GM23248 (cell line): ENCODE measurements around the gene IFNE. TPM values are rescaled to one million over a fixed set of nuclear protein-coding genes. Genes with fewer than 3 reads are reported as not detected.
A peak's percentile ranks its signal among the peaks of the same experiment; 100 is the strongest.

ENCODE experiments used
- DNase-seq: peaks from one replicate; pipeline ENCODE4 v3.0.0-alpha.2; 2015
- H2AFZ ChIP-seq: fragments of 200-600 bp; sonication (generic); 2 replicates; pipeline ENCODE4 v1.6.1; 2016; ENCODE audit warnings: antibody characterized with exemption
- H3F3A ChIP-seq: fragments of 200-600 bp; sonication (generic); 2 replicates; pipeline ENCODE4 v1.6.1; 2016; ENCODE audit warnings: mild to moderate bottlenecking, antibody characterized with exemption, mixed run types; ENCODE audit not compliant: insufficient read depth
- H3K27ac ChIP-seq: fragments of 200-600 bp; sonication (generic); 2 replicates; pipeline ENCODE4 v1.5.1; 2016; ENCODE audit warnings: mild to moderate bottlenecking
- H3K27me3 ChIP-seq: fragments of 200-600 bp; sonication (generic); replicated peaks from 2 replicates; pipeline ENCODE4 v1.6.1; 2016; ENCODE audit warnings: mild to moderate bottlenecking; ENCODE audit not compliant: insufficient read depth
- H3K36me3 ChIP-seq: fragments of 200-600 bp; sonication (generic); 2 replicates; pipeline ENCODE4 v1.6.1; 2016; ENCODE audit warnings: low read depth, mild to moderate bottlenecking
- H3K4me1 ChIP-seq: fragments of 200-600 bp; sonication (generic); 2 replicates; pipeline ENCODE4 v1.6.1; 2016; ENCODE audit warnings: mild to moderate bottlenecking; ENCODE audit not compliant: insufficient read depth
- H3K4me2 ChIP-seq: fragments of 200-600 bp; sonication (generic); one replicate; pipeline ENCODE4 v1.6.1; 2016; ENCODE audit warnings: mild to moderate bottlenecking; ENCODE audit not compliant: unreplicated experiment
- H3K4me3 ChIP-seq: fragments of 200-600 bp; sonication (generic); 2 replicates; pipeline ENCODE4 v1.5.1; 2016; ENCODE audit warnings: mild to moderate bottlenecking
- H3K79me2 ChIP-seq: fragments of 200-600 bp; sonication (generic); 2 replicates; pipeline ENCODE4 v1.6.1; 2016; ENCODE audit warnings: mild to moderate bottlenecking; ENCODE audit not compliant: insufficient read depth
- H3K9ac ChIP-seq: fragments of 200-600 bp; sonication (generic); 2 replicates; pipeline ENCODE4 v1.6.1; 2016; ENCODE audit warnings: mild to moderate bottlenecking
- H3K9me2 ChIP-seq: fragments of 200-600 bp; sonication (generic); 2 replicates; pipeline ENCODE4 v1.6.1; 2016; ENCODE audit warnings: mixed run types, mild to moderate bottlenecking, moderate library complexity; ENCODE audit not compliant: insufficient read depth
- H3K9me3 ChIP-seq: fragments of 200-600 bp; sonication (generic); one replicate; pipeline ENCODE4 v1.6.1; 2017; ENCODE audit warnings: low read depth
- H4K20me1 ChIP-seq: fragments of 200-600 bp; sonication (generic); 2 replicates; pipeline ENCODE4 v1.6.0; 2016; ENCODE audit not compliant: insufficient read depth
- EZH2 ChIP-seq: fragments of 200-600 bp; sonication (generic); IDR thresholded peaks from 2 replicates; pipeline ENCODE4 v1.6.1; 2018; ENCODE audit warnings: antibody characterized with exemption, mild to moderate bottlenecking; ENCODE audit not compliant: insufficient read depth, poor library complexity, severe bottlenecking
- EZH2phosphoT487 ChIP-seq: fragments of 200-600 bp; sonication (generic); IDR thresholded peaks from 2 replicates; pipeline ENCODE4 v1.6.1; 2018; ENCODE audit warnings: antibody characterized with exemption, moderate library complexity, mild to moderate bottlenecking, low read depth; ENCODE audit not compliant: insufficient read depth
- WGBS, 2 experiments: methylation state at CpG; one replicate each; pipeline ENCODE4 v1.1.6; 2015 to 2017; ENCODE audit warnings: low lambda C conversion rate in 2 of 2, low coverage in 1 of 2; ENCODE audit errors: missing lambda C conversion rate in 2 of 2; 5-methylcytosine and 5-hydroxymethylcytosine counted together
- in situ Hi-C: fragments of 300-500 bp; cut with MboI; formaldehyde crosslinking; loops from 2 replicates; pipeline ENCODE4 v1.15.0; 2020
- polyA plus RNA-seq: library from polyadenylated mRNA; unstranded; fragments of >200 nt; fragmentation: Nextera tagmentation; extraction: Ambion mirVana; gene quantifications from 2 replicates; pipeline ENCODE4 v1.2.1, GENCODE V29; 2016
- total RNA-seq: library from RNA; depleted of rRNA; stranded (reverse); fragments of >200 nt; shearing (Covaris generic); gene quantifications from 2 replicates; pipeline ENCODE4 v1.2.3, GENCODE V29; 2014

Gene IFNE
- total and polyA plus RNA-seq, 2 experiments from 2014 or later, result 1.3 to 1.8 TPM

DNA sequence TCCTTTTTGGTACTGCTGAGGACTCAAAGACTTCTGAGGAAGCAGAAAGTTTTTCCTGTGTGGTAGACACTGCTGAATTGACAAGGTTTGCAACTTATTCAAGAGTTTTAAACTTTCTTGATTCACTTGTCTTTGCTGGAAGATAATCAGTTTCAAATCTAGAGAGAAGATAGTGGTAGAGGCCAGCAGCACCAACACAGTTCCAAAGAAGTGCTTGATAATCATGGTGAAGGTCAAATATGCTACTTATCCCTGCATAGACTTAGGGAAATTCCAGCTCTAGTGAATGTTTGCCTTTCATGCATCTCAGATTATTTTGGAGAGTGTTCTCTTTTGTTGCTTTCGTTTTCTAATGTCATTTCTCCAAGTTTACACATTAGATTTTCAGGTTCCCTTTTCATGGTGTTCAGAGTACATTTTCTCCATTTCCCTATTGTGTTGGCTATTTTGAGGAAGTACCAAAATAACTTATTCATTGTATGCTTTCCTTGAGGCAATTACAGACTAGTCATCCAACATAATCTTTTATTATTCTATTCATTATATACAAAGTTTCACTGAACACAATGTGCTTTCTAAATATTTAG, 550 bp downstream of the IFNE start:
- Histone ChIP-seq H3K4me1 (peaks cover 10% of the 10 kb centered on the region), H3K9ac (no peak overlapping the region), H3K27me3 (no peaks in the 10 kb centered on the region), H3K27ac (0 out of 2 replicates have a peak overlapping the region, but pooled peaks have one; percentile 1), H3F3A (peaks cover 94% of the 10 kb centered on the region), H3K9me3 (no peaks in the 10 kb centered on the region), H3K4me3 (no peak overlapping the region), H3K9me2 (no peaks in the 10 kb centered on the region), H3K79me2 (peaks cover 56% of the 10 kb centered on the region), H2AFZ (no peak overlapping the region), H4K20me1 (no peaks in the 10 kb centered on the region), H3K4me2 (no peak overlapping the region), H3K36me3 (peaks cover 46% of the 10 kb centered on the region)
- in situ Hi-C loops, result no loop called here
- DNase-seq, result no peak
- WGBS, 2 experiments, result 88 to 93% methylated on average over 1 of the region's 1 CpG
- TF ChIP-seq EZH2phosphoT487, result no peak
- no peak for TF ChIP-seq EZH2

DNA sequence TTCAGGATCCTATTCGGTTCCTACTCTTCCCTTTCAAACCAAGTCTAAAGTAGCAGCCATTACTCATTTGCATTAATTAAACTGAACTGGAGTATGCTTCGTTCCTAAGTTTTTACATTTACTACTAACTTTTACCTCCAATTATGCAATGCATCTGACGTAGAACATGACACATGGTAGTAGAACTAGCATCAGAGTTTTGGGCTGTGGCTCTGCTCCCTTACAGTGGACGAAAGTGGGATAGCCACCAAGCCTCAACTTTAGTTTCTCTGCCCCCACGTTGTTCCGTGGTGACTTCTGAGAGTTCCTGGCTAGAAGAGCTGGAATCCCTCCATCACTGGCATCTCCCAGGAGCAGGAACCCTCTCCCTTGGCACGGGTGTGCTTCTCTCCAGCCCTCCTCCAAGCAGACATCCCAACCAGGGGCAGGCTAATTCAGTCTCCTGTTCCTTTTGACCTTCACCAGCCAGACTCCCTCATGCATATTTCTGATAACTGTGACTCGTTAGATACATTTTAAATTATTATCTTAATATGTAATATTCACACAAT, 2.9 kb downstream of the IFNE start:
- H3K9ac ChIP-seq, result no peak overlapping the region
- H3K4me3 ChIP-seq, result no peak overlapping the region
- no peaks in the 10 kb centered on the region for H3K9me3 ChIP-seq
- H3F3A ChIP-seq, result peaks cover 94% of the 10 kb centered on the region
- WGBS, 2 experiments, result 78 to 79% methylated on average over 8 of the region's 8 CpGs
- H4K20me1 ChIP-seq, result no peaks in the 10 kb centered on the region
- in situ Hi-C loops, result no loop called here
- H3K9me2 ChIP-seq, result no peaks in the 10 kb centered on the region
- H3K4me2 ChIP-seq, result no peak overlapping the region
- peaks cover 10% of the 10 kb centered on the region for H3K4me1 ChIP-seq
- peak; percentile 52 for DNase-seq
- no peak for TF ChIP-seq EZH2phosphoT487
- TF ChIP-seq EZH2, result no peak
- no peak overlapping the region for H2AFZ ChIP-seq
- H3K36me3 ChIP-seq, result peaks cover 56% of the 10 kb centered on the region
- no peaks in the 10 kb centered on the region for H3K27me3 ChIP-seq
- H3K27ac ChIP-seq, result peak overlapping the region; percentile 18
- peaks cover 34% of the 10 kb centered on the region for H3K79me2 ChIP-seq

DNA sequence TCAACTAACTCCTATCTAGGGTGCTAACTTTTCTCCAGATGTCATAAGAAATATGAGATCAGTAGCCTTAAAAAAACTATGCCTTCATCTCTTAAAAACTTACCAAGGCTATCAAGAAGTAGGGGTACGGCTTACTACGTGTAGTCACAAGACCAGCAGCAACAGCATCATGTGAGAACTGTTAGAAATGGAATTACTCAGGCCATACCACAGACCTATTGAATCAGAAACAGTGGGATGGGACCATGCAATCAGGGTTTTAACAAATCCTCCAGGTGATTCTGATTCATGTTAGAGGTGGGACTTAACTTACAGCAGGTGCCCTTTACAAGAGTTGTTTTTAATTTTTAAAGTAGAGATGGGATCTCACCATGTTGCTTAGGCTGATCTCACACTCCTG, 4.6 kb downstream of the IFNE start:
- no peaks in the 10 kb centered on the region for H4K20me1 ChIP-seq
- H3K27ac ChIP-seq, result 0 out of 2 replicates have a peak overlapping the region, but pooled peaks have one; percentile 13
- no peaks in the 10 kb centered on the region for H3K9me2 ChIP-seq
- no peak for DNase-seq
- no peak overlapping the region for H3K4me2 ChIP-seq
- peaks cover 18% of the 10 kb centered on the region for H3K79me2 ChIP-seq
- peaks cover 95% of the 10 kb centered on the region for H3F3A ChIP-seq
- H3K9me3 ChIP-seq, result no peaks in the 10 kb centered on the region
- H3K4me1 ChIP-seq, result peaks cover 7% of the 10 kb centered on the region; the same call in 1 of the 2 replicates
- no peak overlapping the region for H3K9ac ChIP-seq
- no peaks in the 10 kb centered on the region for H3K27me3 ChIP-seq
- H3K36me3 ChIP-seq, result peaks cover 64% of the 10 kb centered on the region
- no peak overlapping the region for H3K4me3 ChIP-seq
- in situ Hi-C loops, result no loop called here
- no peak overlapping the region for H2AFZ ChIP-seq
- TF ChIP-seq EZH2 (no peak), EZH2phosphoT487 (no peak)
- WGBS, 2 experiments, result 90 to 97% methylated on average over 2 of the region's 2 CpGs

DNA sequence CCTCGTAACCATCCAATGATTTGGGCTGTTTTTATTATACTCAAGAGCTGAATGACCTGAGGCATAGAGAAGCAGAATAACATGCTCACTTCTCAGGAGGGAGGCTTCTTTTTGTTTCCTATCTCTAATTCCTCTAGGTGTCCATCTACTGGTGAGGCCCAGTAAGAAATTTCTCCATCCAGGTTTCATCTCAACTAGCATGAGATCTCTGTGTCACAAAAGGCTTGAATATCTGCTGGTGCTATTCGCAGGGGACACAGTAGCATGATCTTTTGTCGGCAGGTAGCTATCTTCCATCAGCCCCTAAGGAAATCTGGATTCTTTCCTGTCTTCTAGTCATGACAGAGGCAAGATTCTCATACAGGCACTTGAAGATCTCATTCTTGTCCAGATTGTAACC, 8.9 kb downstream of the IFNE start:
- no peaks in the 10 kb centered on the region for H3K9me3 ChIP-seq
- H4K20me1 ChIP-seq, result no peaks in the 10 kb centered on the region
- H3K9me2 ChIP-seq, result no peaks in the 10 kb centered on the region
- DNase-seq, result peak; percentile 29
- H3K4me1 ChIP-seq, result no peaks in the 10 kb centered on the region
- H3F3A ChIP-seq, result peaks cover 94% of the 10 kb centered on the region
- 97 to 99% methylated on average over 3 of the region's 3 CpGs for WGBS, 2 experiments
- H2AFZ ChIP-seq, result no peak overlapping the region
- H3K9ac ChIP-seq, result no peak overlapping the region
- H3K27ac ChIP-seq, result peak overlapping the region; percentile 15; the same call in 1 of the 2 replicates
- no peak overlapping the region for H3K4me3 ChIP-seq
- in situ Hi-C loops, result no loop called here
- TF ChIP-seq EZH2 (no peak), EZH2phosphoT487 (no peak)
- peaks cover 6% of the 10 kb centered on the region; the same call in 1 of the 2 replicates for H3K79me2 ChIP-seq
- no peak overlapping the region for H3K4me2 ChIP-seq
- H3K27me3 ChIP-seq, result no peaks in the 10 kb centered on the region
- peaks cover 76% of the 10 kb centered on the region for H3K36me3 ChIP-seq
